Mucosa of rectum (tissue), 2 donors: ENCODE measurements around the gene CELF5.
"Not testable (repeated sequence)": the region's sequence is repeated elsewhere in the genome, so short reads cannot be mapped to it uniquely, and the experiment has no call there.

Experiments used
- H3K27ac ChIP-seq, 2 donors: one replicate each; pipeline ENCODE4 v1.7.0; 2013; ENCODE audit warnings: inconsistent platforms in 2 of 2, low read depth in 2 of 2, low read length in 2 of 2
- H3K27me3 ChIP-seq, 2 donors: one replicate each; pipeline ENCODE4 v1.7.0; 2013; ENCODE audit warnings: low read length in 2 of 2; ENCODE audit not compliant: control insufficient read depth in 2 of 2, insufficient read depth in 2 of 2
- H3K36me3 ChIP-seq, 2 donors: one replicate each; pipeline ENCODE4 v1.7.0; 2013; ENCODE audit warnings: low read length in 2 of 2; ENCODE audit not compliant: control insufficient read depth in 2 of 2, insufficient read depth in 2 of 2
- H3K4me1 ChIP-seq, 2 donors: one replicate each; pipeline ENCODE4 v1.7.0; 2013; ENCODE audit warnings: low read length in 2 of 2, mild to moderate bottlenecking in 1 of 2; ENCODE audit not compliant: control insufficient read depth in 2 of 2, insufficient read depth in 2 of 2
- H3K4me3 ChIP-seq, 2 donors: one replicate each; pipeline ENCODE4 v1.7.0; 2013; ENCODE audit warnings: low read length in 2 of 2
- H3K9ac ChIP-seq, 2 donors: one replicate each; pipeline ENCODE4 v1.7.0; 2013; ENCODE audit warnings: low read length in 2 of 2, low read depth in 1 of 2, mild to moderate bottlenecking in 1 of 2
- H3K9me3 ChIP-seq, 2 donors: one replicate each; pipeline ENCODE4 v1.7.0; 2013; ENCODE audit warnings: low read length in 2 of 2; ENCODE audit not compliant: control insufficient read depth in 2 of 2
- donor health status: healthy.
- donor health status: Normal muscosa, but diverticular disease.

The CELF5 gene

DNA sequence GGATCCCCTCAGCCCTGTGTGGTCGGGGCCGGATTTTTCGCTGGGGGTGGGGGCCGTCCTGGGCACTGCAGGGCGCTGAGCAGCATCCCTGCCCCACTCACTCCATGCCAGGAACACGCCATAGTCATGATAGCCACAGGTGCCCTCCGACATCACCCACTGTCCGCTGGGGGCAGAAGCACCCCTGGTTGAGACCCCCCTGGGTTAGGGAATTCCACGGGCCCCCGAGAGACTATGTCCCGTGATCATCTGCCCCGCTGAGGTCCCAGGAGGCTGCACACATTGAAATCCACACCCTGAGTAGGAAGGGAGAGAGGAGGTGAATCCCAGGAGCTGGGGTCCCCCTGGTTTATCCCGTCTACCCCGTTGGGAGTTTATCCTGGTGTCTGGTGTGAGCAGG lies 22.6 kb upstream of the CELF5 start:
- Histone ChIP-seq H3K27ac (no peak overlapping the region), H3K27me3 (no peaks in the 10 kb centered on the region), H3K4me1 (no peaks in the 10 kb centered on the region), H3K9me3 (no peaks in the 10 kb centered on the region), H3K36me3 (peaks cover 19 to 21% of the 10 kb centered on the region in 2 donors), H3K4me3 (no peak overlapping the region), H3K9ac (no peak overlapping the region)

- Histone ChIP-seq H3K4me3 (no peak overlapping the region), H3K27ac (no peak overlapping the region), H3K27me3 (no peaks in the 10 kb centered on the region), H3K9me3 (no peaks in the 10 kb centered on the region), H3K4me1 (no peaks in the 10 kb centered on the region), H3K9ac (no peak overlapping the region), H3K36me3 (peaks cover 24 to 26% of the 10 kb centered on the region in 2 donors)
Measured at GRCh38 chr19:3202346-3202745, 22.1 kb upstream of the CELF5 start.

DNA sequence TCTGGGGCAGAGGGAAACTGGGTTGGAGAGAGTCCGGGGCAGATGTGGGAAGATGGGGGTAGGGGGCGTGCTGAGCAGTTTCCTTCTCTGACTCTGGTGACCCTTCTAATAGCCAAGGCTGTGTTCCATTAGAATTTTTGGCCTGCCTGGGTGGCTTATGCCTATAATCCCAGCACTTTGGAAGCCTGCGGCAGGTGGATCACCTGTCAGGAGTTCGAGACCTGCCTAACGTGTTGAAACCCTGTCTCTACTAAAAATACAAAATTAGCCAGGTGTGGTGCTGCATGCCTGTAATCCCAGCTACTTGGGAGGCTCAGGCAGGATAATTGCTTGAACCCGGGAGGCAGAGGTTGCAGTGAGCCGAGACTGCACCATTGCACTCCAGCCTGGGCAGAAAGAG lies 21.6 kb upstream of the CELF5 start:
- peaks cover 27 to 31% of the 10 kb centered on the region in 2 donors for H3K36me3 ChIP-seq
- not testable (repeated sequence) for H3K4me1 ChIP-seq, H3K27me3 ChIP-seq, H3K27ac ChIP-seq, H3K9me3 ChIP-seq, H3K4me3 ChIP-seq, H3K9ac ChIP-seq

- no peak overlapping the region for H3K27ac ChIP-seq
- H3K4me3 ChIP-seq: no peak overlapping the region
- no peaks in the 10 kb centered on the region for H3K4me1 ChIP-seq
- peaks cover 29 to 34% of the 10 kb centered on the region in 2 donors for H3K36me3 ChIP-seq
- no peaks in the 10 kb centered on the region for H3K9me3 ChIP-seq
- no peak overlapping the region for H3K9ac ChIP-seq
- H3K27me3 ChIP-seq: no peaks in the 10 kb centered on the region
Measured at GRCh38 chr19:3203805-3204645, 20.4 kb upstream of the CELF5 start.

- Histone ChIP-seq H3K4me1 (no peaks in the 10 kb centered on the region), H3K27me3 (no peaks in the 10 kb centered on the region), H3K4me3 (no peak overlapping the region), H3K9me3 (no peaks in the 10 kb centered on the region), H3K36me3 (peaks cover 26 to 34% of the 10 kb centered on the region in 2 donors), H3K9ac (no peak overlapping the region), H3K27ac (no peak overlapping the region)
Measured at GRCh38 chr19:3204646-3205275, 19.7 kb upstream of the CELF5 start.

- peaks cover 26 to 30% of the 10 kb centered on the region in 2 donors for H3K36me3 ChIP-seq
- no peak overlapping the region for H3K9ac ChIP-seq
- no peaks in the 10 kb centered on the region for H3K4me1 ChIP-seq
Measured at GRCh38 chr19:3206216-3206953, 18.1 kb upstream of the CELF5 start.

DNA sequence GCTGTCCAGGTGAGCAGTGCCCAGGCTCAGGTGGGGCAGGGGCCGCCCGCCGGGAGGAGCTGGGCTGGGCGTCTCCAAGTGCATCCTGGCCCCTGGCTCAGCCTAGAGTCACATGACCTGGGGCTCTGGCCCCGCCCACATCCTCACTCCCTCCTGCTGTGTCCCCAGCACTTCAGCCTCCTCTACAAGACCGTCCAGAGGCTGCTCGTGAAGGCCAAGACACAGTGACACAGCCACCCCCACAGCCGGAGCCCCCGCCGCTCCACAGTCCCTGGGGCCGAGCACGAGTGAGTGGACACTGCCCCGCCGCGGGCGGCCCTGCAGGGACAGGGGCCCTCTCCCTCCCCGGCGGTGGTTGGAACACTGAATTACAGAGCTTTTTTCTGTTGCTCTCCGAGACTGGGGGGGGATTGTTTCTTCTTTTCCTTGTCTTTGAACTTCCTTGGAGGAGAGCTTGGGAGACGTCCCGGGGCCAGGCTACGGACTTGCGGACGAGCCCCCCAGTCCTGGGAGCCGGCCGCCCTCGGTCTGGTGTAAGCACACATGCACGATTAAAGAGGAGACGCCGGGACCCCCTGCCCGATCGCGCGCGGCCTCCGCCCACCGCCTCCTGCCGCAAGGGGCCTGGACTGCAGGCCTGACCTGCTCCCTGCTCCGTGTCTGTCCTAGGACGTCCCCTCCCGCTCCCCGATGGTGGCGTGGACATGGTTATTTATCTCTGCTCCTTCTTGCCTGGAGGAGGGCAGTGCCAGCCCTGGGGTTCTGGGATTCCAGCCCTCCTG lies 16.8 kb upstream of the CELF5 start:
- H3K36me3 ChIP-seq: peaks cover 22 to 28% of the 10 kb centered on the region in 2 donors
- H3K9me3 ChIP-seq: no peaks in the 10 kb centered on the region
- H3K9ac ChIP-seq: no peak overlapping the region
- H3K4me3 ChIP-seq: no peak overlapping the region
- H3K27me3 ChIP-seq: no peaks in the 10 kb centered on the region
- no peaks in the 10 kb centered on the region for H3K4me1 ChIP-seq
- H3K27ac ChIP-seq: no peak overlapping the region

More at GRCh38 chr19:3206216-3206953, 18.1 kb upstream of the CELF5 start:
- H3K4me3 ChIP-seq: no peak overlapping the region
- H3K27me3 ChIP-seq: no peaks in the 10 kb centered on the region
- H3K9me3 ChIP-seq: no peaks in the 10 kb centered on the region
- no peak overlapping the region for H3K27ac ChIP-seq

GRCh38 chr19:3208317-3209207 lies 15.9 kb upstream of the CELF5 start:
- no peak overlapping the region for H3K27ac ChIP-seq
- H3K9me3 ChIP-seq: no peaks in the 10 kb centered on the region
- no peaks in the 10 kb centered on the region for H3K27me3 ChIP-seq
- H3K4me1 ChIP-seq: no peaks in the 10 kb centered on the region
- H3K4me3 ChIP-seq: no peak overlapping the region
- no peak overlapping the region for H3K9ac ChIP-seq
- peaks cover 22 to 28% of the 10 kb centered on the region in 2 donors for H3K36me3 ChIP-seq

DNA sequence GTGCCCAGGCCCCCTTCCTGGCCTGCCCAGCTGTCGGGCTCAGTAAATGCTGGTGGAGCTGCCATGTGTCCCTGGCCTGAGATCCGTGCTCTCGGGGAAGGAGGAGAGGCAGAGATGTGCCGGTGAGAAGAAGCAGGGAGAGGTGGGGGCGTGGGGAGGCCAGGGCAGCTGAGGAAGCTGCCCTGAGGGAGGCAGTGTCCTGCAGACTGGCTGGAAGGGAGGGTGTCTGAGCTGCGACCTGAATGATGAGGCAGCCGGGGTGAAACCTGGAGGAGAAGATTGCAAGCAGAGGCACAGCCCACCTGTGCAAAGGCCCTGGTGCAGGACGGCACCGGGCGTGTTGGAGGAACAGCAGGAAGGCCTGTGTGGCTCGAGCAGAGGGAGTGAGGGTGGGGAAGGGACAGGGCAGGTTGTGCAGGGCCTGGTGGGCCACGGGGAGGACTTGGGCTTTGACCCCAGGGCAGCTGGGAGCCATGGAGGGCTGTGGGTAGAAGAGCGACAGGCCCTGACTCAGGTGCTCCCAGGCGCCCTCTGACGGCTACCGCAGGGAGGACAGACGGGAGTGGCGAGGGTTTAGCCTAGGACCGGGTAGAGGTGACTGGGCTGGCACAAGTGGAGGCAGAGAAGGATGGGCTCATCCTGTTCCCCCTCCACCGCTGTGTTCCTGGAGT lies 14.0 kb upstream of the CELF5 start:
- H3K4me3 ChIP-seq: no peak overlapping the region
- no peak overlapping the region for H3K27ac ChIP-seq
- H3K36me3 ChIP-seq: peaks cover 18 to 20% of the 10 kb centered on the region in 2 donors
- H3K27me3 ChIP-seq: no peaks in the 10 kb centered on the region
- no peak overlapping the region for H3K9ac ChIP-seq
- H3K9me3 ChIP-seq: no peaks in the 10 kb centered on the region
- H3K4me1 ChIP-seq: no peaks in the 10 kb centered on the region
